Stimulated activated CD4-positive, alpha-beta T cell treated with anti-CD3 and anti-CD28 coated beads, Interleukin-15, amount 100 ng/mL, for 48 hours (primary cell): ENCODE data around the gene CDH4.

Experiments used
- DNase-seq, 2 donors: peaks; one replicate each; pipeline ENCODE4 v3.0.0-alpha.2; 2020; ENCODE audit warnings: low read depth in 2 of 2

CDH4 gene

GRCh38 chr20:61930776-61931475 lies 678.9 kb downstream of the CDH4 start:
- DNase-seq = no peak

- DNase-seq = no peak
These were observed 679.6 kb downstream of the CDH4 start for GRCh38 chr20:61931476-61932198.

- no peak for DNase-seq
These were observed 680.1 kb downstream of the CDH4 start for GRCh38 chr20:61932199-61932592.

GRCh38 chr20:61932711-61933480 lies 680.8 kb downstream of the CDH4 start:
- no peak for DNase-seq

DNA sequence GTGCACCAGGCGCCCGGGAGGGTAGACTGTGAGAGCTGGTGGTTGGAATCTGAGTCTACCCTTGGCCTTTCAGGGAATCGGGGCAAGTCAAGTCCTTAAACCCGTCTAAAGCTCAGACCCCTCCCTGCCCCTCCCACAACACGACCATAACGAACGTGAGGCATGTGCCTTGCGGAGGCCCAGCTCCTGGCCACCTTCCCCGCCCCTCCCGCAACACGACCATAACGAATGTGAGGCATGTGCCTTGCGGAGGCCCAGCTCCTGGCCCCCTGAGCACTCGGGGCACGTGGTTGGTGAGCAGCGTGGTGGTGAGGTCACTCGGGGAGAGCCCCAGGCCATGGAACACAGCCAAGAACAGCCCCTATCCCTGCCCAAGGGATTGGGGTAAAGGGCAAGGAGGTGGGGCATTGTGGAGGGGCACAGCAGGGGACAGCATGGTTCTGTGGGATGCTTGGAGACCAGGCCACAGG lies 681.5 kb downstream of the CDH4 start:
- no peak for DNase-seq

DNA sequence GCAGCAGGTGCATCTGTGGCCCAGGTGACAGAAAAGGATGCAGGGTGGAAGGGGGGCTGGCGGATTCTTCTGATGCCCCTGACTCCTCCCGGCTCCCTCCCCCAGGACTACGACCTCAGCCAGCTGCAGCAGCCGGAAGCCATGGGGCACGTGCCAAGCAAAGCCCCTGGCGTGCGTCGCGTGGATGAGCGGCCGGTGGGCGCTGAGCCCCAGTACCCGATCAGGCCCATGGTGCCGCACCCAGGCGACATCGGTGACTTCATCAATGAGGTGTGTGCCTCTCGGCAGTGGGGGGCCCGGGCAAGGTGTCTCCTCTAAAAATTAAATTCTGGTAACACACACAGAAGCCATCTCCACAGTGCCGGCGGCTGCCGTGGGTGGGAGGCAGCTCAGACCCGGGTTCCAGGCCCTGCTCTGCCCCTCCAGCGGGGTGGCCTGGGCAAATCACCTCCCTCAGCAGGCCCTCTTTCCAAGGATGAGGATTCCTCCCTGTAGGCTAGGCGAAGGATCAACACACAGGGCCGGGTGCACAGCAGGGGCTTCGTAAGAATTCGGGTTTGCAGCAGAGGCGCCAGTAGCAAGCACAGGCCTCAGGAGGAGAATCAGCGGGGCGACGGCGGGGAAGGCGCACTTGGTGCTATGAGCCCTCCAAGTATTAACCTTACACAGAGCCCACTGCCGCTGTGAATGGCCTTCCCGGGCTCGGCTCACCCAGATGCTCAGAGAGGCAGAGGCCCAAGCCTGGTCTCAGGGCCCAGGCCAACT lies 682.1 kb downstream of the CDH4 start:
- no peak for DNase-seq

- no peak for DNase-seq
These were observed 682.9 kb downstream of the CDH4 start for GRCh38 chr20:61934716-61935530.

- DNase-seq = no peak
These were observed 684.1 kb downstream of the CDH4 start for GRCh38 chr20:61935926-61936700.

- DNase-seq = no peak
These were observed 684.7 kb downstream of the CDH4 start for GRCh38 chr20:61936701-61937131.

GRCh38 chr20:61937146-61937962 lies 685.3 kb downstream of the CDH4 start:
- DNase-seq = no peak

GRCh38 chr20:61937963-61938838 lies 686.1 kb downstream of the CDH4 start:
- no peak for DNase-seq

DNA sequence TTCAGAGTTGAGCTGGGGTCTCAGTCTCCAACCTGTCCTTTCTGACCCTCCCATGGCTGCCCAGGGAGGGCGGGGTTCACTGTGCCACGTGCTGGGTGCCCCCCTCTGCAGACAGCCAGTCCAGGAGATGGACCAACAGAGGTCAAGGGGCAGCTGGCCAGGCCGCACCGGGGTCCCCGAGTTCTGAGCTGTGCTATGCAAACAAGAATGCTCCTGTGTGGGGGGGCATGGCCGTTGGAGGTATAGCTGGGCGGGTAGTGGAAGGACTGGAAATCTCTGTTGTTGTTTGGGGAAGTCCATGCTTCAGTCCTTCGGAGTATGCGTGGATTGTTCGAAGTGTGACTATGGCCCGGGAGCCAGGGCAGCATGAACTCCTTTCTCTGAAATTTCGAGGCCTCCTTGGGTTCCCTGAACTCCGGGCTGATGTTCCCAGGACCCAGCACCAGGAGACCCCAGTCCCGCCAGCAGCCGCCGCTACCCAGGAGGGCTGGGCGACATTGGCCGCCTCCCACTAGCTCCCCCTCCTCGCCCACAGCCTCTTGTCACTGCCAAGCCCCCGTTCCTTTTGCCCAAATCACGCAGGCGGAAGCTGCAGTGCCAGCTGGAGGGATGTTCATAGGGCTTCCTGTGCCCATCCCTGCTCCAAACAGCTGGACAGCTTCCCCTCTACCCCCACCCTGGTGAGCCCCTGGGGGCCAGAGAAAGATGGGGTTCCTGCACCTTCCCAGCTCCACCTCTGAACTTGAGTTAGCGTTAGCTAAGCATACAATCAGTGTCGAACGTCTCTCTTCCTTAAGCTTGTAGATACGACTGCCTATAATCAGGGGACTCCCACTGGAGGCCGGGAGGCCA lies 687.0 kb downstream of the CDH4 start:
- no peak for DNase-seq

DNA sequence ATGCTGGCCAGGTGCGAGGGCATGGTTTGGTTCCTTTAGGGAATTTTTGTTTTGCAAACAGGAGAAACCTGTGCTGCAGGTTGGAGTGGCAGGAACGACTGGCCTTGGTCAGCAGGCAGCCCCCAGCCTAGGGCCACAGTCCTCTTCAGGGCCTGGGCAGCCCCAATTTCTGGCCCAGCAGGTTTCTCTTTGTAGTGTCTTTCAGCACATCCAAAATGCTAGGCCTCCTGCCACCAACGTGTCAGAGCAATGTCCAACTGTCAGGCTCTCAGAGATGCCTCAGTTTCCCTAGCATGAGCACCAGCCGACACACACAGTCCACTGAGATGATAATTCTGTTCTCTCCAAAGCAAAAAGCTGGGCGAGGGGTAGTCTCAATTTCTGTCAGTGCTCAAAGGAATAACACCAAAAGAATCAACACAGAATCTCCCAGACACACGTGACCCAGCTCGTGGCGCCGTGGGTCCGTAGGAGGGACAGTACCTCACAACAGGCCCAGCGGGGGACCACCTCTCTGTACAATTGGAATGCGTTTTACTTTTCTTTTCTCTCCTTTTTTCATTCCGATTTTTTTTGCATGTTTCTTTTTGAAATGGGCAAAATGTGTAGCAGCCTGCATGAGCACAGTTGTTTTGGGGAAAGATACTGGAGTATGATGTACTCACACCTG lies 687.8 kb downstream of the CDH4 start:
- no peak for DNase-seq

DNA sequence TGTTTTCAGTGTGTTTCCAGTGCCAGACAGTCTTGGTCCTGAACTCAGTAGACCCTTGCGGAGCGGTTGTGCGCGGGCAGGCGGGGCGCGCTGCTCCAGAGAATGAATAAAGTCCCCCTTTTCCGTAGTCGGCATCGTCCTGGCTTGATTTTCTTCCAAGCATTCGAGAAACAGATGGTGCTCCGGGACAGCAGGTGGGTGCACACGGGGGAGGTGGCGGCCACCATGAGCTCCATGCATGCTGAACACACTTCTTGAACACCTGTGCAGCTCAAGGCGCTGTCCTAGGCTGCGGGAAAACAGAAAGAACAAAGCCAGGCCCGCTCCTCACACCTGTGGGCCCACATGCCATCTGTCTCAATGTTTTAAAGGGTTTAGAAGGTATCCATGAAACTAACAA lies 688.4 kb downstream of the CDH4 start:
- DNase-seq = no peak

- DNase-seq = no peak
These were observed 689.1 kb downstream of the CDH4 start for GRCh38 chr20:61940976-61941720.
